ENCODE measurements around the gene RTKN. TPM values are rescaled to one million over a fixed set of nuclear protein-coding genes. Genes with fewer than 3 reads are reported as not detected.

RTKN gene
- total RNA-seq, 1 experiment from 2014 or later, result 83.1 TPM

DNA sequence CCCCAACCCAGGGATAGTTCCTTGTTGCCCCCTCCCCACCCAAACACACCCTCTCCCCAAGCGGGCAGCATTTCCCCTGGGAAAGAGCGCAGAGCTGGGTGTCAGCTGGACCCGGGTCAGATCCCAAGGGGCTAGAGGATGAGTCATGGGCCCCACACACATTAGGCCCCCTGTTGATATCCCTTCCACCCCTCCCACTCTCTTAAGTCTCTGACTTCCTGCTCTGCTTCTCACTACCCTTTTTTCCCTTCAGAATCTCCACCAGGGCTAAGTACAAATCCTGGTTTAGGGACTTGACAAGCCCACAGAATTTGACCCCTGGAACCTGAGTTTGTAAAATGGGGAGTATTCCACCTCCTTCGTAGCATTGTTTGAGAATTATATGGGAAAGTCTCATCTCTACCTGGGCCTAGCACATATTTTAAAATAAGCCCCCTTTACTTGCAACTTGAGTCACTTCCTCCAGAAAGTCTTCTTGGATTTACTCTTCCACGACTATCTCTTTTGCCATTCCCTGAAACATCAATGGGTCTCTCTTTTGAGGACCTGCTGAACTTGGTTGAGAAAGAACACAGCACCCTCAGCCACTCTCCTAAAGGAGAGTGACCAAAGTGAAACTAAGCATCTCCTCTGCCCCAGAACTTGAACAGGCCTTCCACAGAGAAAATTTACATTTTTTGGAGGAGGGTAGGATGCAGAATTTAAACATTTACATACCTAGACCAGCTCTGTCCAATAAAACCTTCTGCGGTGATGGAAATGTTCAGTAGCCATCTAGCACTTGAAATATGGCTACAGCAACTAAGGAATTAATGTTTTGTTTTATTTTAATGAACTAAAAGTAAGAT, 4.7 kb downstream of the RTKN start:
- no TSS peak for BruUV-seq (replicated peaks)
- Histone ChIP-seq H3K4me1 (ENCODE audit: control insufficient read depth, insufficient read depth, low read length) (peaks cover 6% of the 10 kb centered on the region), H3K36me3 (ENCODE audit: control insufficient read depth, insufficient read depth, low read length) (no peaks in the 10 kb centered on the region), H3K27me3 (ENCODE audit: control insufficient read depth, insufficient read depth, low read length) (no peaks in the 10 kb centered on the region), H3K27ac (ENCODE audit: low read length) (no peak overlapping the region), H3K4me3 (ENCODE audit: low read depth in 2 of 2, low read length in 2 of 2) (no peak overlapping the region), H3K9me3 (ENCODE audit: control insufficient read depth, insufficient read depth, low read depth, low read length) (no peaks in the 10 kb centered on the region)
- DNase-seq (ENCODE audit: low read depth, low spot score), result no peak
- TF ChIP-seq POLR2AphosphoS5 (IDR thresholded peaks at IDR 0.05; ENCODE audit: low read depth, low read length) (no peak), SIN3A (IDR thresholded peaks at IDR 0.05; ENCODE audit: borderline replicate concordance, insufficient read depth, low read depth, low read length) (no peak), REST (IDR thresholded peaks at IDR 0.05; ENCODE audit: insufficient read depth in 1 of 2, low read depth in 2 of 2, low read length in 1 of 2) (no peak), TCF7L2 (IDR thresholded peaks at IDR 0.05; ENCODE audit: low read depth, low read length) (no peak), CTCF (IDR thresholded peaks at IDR 0.05) (no peak)
- ATAC-seq, result no peak
- ChIA-PET CTCF (no interaction called here), POLR2A (no interaction called here)
- intact Hi-C loops (cut with micrococcal nuclease; ENCODE audit: unreplicated experiment), result no loop called here
- in situ Hi-C loops (cut with HindIII; ENCODE audit: low pct_unique_long_range_greater_than_20kb, low sequenced_read_pairs), result no loop called here

DNA sequence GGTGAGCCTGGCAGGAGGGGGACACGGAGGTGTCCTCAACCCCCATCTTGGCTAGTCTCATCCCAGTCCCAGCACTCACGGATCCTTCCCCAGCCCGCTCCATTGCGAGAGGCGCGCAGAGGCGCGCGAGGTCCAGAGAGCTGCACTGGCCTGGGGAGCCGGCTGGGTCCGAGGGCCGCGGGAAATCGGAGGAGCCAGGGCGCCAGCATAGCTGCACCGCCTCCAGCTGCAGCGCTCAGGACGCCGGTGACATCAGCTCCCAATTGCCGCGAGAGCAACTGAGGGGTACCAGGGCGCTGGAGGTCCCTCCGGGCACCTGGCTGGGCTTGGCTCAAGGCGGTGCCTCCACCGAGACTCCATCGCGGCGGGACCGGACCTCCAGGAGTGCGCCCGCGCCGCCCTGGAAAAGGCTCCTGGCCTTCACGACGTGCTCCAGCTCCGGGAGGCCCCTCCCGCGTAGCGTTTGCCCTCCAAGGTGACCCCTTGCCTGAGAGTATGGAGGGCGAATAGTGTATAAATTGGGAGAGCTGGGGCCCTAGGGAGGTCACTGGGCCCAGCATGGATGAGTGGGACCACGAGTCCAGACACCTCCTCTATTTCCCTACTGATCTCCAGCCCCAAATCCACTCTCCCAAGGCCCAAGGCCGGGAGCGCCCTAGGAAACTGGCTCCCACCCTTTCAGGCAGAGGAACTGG, 5.5 kb downstream of the RTKN start:
- in situ Hi-C loops (cut with HindIII; ENCODE audit: low pct_unique_long_range_greater_than_20kb, low sequenced_read_pairs) (no loop called here), intact Hi-C loops (cut with micrococcal nuclease; ENCODE audit: unreplicated experiment) (no loop called here)
- no peak for DNase-seq (ENCODE audit: low read depth, low spot score)

More for the DNA sequence above, 5.5 kb downstream of the RTKN start:
- no peak for TF ChIP-seq SIN3A (IDR thresholded peaks at IDR 0.05; ENCODE audit: borderline replicate concordance, insufficient read depth, low read depth, low read length)
- no peak for TF ChIP-seq TCF7L2 (IDR thresholded peaks at IDR 0.05; ENCODE audit: low read depth, low read length)
- TF ChIP-seq CTCF (IDR thresholded peaks at IDR 0.05), result no peak
- TF ChIP-seq POLR2AphosphoS5 (IDR thresholded peaks at IDR 0.05; ENCODE audit: low read depth, low read length), result no peak
- no peak for TF ChIP-seq REST (IDR thresholded peaks at IDR 0.05; ENCODE audit: insufficient read depth in 1 of 2, low read depth in 2 of 2, low read length in 1 of 2)
- H3K27me3 ChIP-seq (ENCODE audit: control insufficient read depth, insufficient read depth, low read length), result no peaks in the 10 kb centered on the region
- no TSS peak for BruUV-seq (replicated peaks)
- H3K36me3 ChIP-seq (ENCODE audit: control insufficient read depth, insufficient read depth, low read length), result peaks cover 3% of the 10 kb centered on the region; the same call in 1 of the 2 replicates
- no peak for ATAC-seq
- no peak overlapping the region for H3K27ac ChIP-seq (ENCODE audit: low read length)
- no peaks in the 10 kb centered on the region for H3K9me3 ChIP-seq (ENCODE audit: control insufficient read depth, insufficient read depth, low read depth, low read length)
- ChIA-PET CTCF (no interaction called here), POLR2A (no interaction called here)
- H3K4me1 ChIP-seq (ENCODE audit: control insufficient read depth, insufficient read depth, low read length), result peaks cover 6% of the 10 kb centered on the region
- H3K4me3 ChIP-seq (ENCODE audit: low read depth in 2 of 2, low read length in 2 of 2), result no peak overlapping the region

Data from Panc1 (cell line).